PC-9 (cell line): ENCODE measurements around the gene GAS7. TPM values are rescaled to one million over a fixed set of nuclear protein-coding genes. Genes with fewer than 3 reads are reported as not detected.

ENCODE experiments used
- BruUV-seq: library from RNA; stranded (reverse); fragments of 400-500 nt; replicated peaks from 2 replicates; lab custom pipeline; 2021; lab: Mats Ljungman, UMichigan
- CTCF ChIA-PET: fragments of 300-600 bp; sonication (Branson Sonifier 250); formaldehyde crosslinking; loops from one replicate; lab custom pipeline; 2022; ENCODE audit warnings: antibody characterized with exemption; lab: Charles Lee
- POLR2A ChIA-PET: fragments of 300-600 bp; sonication (Branson Sonifier 250); formaldehyde crosslinking; loops from one replicate; lab custom pipeline; 2022; ENCODE audit warnings: antibody characterized with exemption; ENCODE audit not compliant: unreplicated experiment; lab: Charles Lee
- DNase-seq, 2 experiments: peaks; one replicate each; pipeline versions ENCODE4 v3.0.0 to v3.0.0-alpha.2; 2015 to 2022; ENCODE audit warnings: mixed read lengths in 1 of 2
- H2AFZ ChIP-seq: fragments of 200-600 bp; sonication (generic); 2 replicates; pipeline ENCODE4 v1.8.1; 2017; ENCODE audit warnings: antibody characterized with exemption
- H3F3A ChIP-seq: fragments of 200-600 bp; sonication (generic); 2 replicates; pipeline ENCODE4 v1.8.1; 2017; ENCODE audit warnings: antibody characterized with exemption, mild to moderate bottlenecking, low read depth; ENCODE audit not compliant: insufficient read depth
- H3K27ac ChIP-seq: fragments of 200-600 bp; sonication (generic); 2 replicates; pipeline ENCODE4 v1.6.1; 2016; ENCODE audit warnings: mixed run types
- H3K27me3 ChIP-seq: fragments of 200-600 bp; sonication (generic); 2 replicates; pipeline ENCODE4 v1.6.1; 2016; ENCODE audit warnings: low read depth, mixed run types; ENCODE audit not compliant: insufficient read depth
- H3K36me3 ChIP-seq: fragments of 200-600 bp; sonication (generic); 2 replicates; pipeline ENCODE4 v1.6.1; 2016; ENCODE audit warnings: low read depth, mixed run types
- H3K4me1 ChIP-seq: fragments of 200-600 bp; sonication (generic); replicated peaks from 2 replicates; pipeline ENCODE4 v1.6.1; 2016; ENCODE audit warnings: mixed run types; ENCODE audit not compliant: insufficient read depth
- H3K4me2 ChIP-seq: fragments of 200-600 bp; sonication (generic); 2 replicates; pipeline ENCODE4 v1.6.1; 2017; ENCODE audit warnings: mixed run types
- H3K4me3 ChIP-seq: fragments of 200-600 bp; sonication (generic); 2 replicates; pipeline ENCODE4 v1.6.1; 2016; ENCODE audit warnings: mixed run types
- H3K79me2 ChIP-seq: fragments of 200-600 bp; sonication (generic); 2 replicates; pipeline ENCODE4 v1.6.1; 2017; ENCODE audit warnings: low read depth, mixed run types
- H3K9me2 ChIP-seq: fragments of 200-600 bp; sonication (generic); 2 replicates; pipeline ENCODE4 v1.8.1; 2017; ENCODE audit warnings: mild to moderate bottlenecking; ENCODE audit not compliant: insufficient read depth
- H3K9me3 ChIP-seq: fragments of 200-600 bp; sonication (generic); 2 replicates; pipeline ENCODE4 v1.8.1; 2016; ENCODE audit warnings: low read depth; ENCODE audit not compliant: insufficient read depth
- H4K20me1 ChIP-seq: fragments of 200-600 bp; sonication (generic); 2 replicates; pipeline ENCODE4 v1.8.1; 2017; ENCODE audit not compliant: insufficient read depth
- EZH2 ChIP-seq: fragments of 200-600 bp; sonication (generic); IDR thresholded peaks from 2 replicates; pipeline ENCODE4 v1.8.0; 2017; ENCODE audit warnings: antibody characterized with exemption, low read depth
- intact Hi-C: fragments of 100-400 bp; cut with micrococcal nuclease; formaldehyde crosslinking; loops from one replicate; pipeline ENCODE4 v1.10.0; 2022; ENCODE audit not compliant: unreplicated experiment
- total RNA-seq: library from RNA; stranded (reverse); gene quantifications from 2 replicates; pipeline ENCODE4 v1.2.3, GENCODE V29; 2021
- TF ChIP-seq, protein P1 (sequence below): fragments of 200-600 bp; sonication (generic); conservative IDR thresholded peaks from 2 replicates; pipeline ENCODE4 v1.6.1; 2017; ENCODE audit warnings: mixed run types, antibody characterized with exemption, mild to moderate bottlenecking, moderate library complexity

Gene GAS7
- total RNA-seq, 1 experiment from 2014 or later: not detected

DNA sequence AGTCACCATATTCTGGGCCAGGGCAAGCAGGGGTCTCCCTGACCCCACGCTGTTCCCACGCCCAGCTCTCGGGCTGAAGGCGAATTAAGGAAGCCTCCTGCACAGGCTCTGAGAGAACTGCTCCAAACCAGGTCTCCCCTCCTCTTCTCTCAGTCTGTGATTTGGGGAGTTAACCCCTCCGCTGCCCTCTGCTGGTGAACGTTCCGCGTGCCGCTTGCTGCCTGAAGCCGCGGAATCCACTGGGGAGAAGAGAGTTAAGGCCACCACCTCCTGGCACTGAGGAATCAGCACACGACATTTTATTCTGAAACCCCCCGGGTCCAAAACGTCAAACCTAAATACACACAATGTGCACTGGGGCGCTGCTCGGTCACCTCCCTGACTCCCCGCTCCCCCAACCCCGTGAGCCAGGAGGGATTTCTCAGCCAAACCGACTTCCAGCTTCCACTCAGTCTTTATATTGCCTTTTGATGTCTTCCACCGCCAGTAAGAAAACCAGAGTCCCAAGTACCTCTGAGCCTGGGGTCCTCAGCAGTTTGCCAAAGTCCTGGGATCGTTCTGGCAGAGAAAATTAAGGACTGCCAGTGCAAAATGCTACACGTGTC lies 238.9 kb downstream of the GAS7 start:
- Histone ChIP-seq H3K27ac (no peak overlapping the region), H3K9me2 (no peaks in the 10 kb centered on the region), H4K20me1 (no peaks in the 10 kb centered on the region), H3K9me3 (no peaks in the 10 kb centered on the region), H3K4me2 (no peak overlapping the region), H3K36me3 (no peaks in the 10 kb centered on the region), H2AFZ (no peak overlapping the region), H3K27me3 (peaks cover 90% of the 10 kb centered on the region), H3K4me3 (no peak overlapping the region), H3K79me2 (no peaks in the 10 kb centered on the region), H3K4me1 (no peaks in the 10 kb centered on the region), H3F3A (no peaks in the 10 kb centered on the region)
- ChIA-PET CTCF (interaction anchor here (0.9 kb wide), 1 partner anchor 11 kb away, joined by 5 read pairs; no protein-coding TSS in a partner anchor), POLR2A (no interaction called here)
- no TSS peak for BruUV-seq
- intact Hi-C loops: no loop called here
- peak in 1 of 2 experiments; percentile 27 for DNase-seq
- TF ChIP-seq, protein P1, sequence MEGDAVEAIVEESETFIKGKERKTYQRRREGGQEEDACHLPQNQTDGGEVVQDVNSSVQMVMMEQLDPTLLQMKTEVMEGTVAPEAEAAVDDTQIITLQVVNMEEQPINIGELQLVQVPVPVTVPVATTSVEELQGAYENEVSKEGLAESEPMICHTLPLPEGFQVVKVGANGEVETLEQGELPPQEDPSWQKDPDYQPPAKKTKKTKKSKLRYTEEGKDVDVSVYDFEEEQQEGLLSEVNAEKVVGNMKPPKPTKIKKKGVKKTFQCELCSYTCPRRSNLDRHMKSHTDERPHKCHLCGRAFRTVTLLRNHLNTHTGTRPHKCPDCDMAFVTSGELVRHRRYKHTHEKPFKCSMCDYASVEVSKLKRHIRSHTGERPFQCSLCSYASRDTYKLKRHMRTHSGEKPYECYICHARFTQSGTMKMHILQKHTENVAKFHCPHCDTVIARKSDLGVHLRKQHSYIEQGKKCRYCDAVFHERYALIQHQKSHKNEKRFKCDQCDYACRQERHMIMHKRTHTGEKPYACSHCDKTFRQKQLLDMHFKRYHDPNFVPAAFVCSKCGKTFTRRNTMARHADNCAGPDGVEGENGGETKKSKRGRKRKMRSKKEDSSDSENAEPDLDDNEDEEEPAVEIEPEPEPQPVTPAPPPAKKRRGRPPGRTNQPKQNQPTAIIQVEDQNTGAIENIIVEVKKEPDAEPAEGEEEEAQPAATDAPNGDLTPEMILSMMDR: peak; percentile 51
- no peak for TF ChIP-seq EZH2

DNA sequence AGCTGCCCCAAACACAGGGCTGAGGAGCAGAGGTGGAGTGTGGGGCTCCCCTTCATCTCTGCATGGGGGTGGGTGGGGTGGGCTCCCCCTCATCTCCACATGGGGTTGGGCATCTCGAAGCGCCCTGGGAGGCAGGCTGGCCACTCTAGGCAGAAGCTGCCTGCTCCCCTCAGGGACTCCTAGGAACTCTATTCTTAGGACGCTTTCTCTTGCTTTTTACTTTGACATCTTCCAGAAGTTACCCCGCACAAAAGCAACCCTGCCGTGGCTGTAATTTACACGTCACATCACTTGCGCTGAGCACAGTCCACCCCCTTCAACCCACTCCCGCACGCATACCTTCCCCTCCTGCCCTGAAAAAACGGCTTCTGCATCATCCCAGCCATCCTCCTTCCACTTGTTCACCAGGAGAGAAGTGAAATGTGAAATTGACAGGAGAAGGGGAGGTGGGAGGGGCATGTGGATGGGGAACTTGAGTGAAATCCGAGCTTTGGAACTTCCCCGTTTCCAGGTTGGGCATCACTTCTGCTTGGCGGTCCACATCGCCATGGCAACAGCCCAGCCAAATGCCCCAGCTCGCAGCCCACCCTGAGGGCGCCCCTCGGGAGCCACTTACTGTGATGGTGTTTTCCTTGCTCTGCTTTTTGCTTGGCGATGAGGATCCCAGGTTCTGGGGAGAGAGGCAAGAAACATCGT lies 239.7 kb downstream of the GAS7 start:
- H3F3A ChIP-seq: no peaks in the 10 kb centered on the region
- no peaks in the 10 kb centered on the region for H4K20me1 ChIP-seq
- POLR2A ChIA-PET: no interaction called here
- no peak for DNase-seq
- H3K9me2 ChIP-seq: no peaks in the 10 kb centered on the region
- no peak overlapping the region for H3K4me2 ChIP-seq
- no peaks in the 10 kb centered on the region for H3K4me1 ChIP-seq
- no peak for TF ChIP-seq EZH2
- TF ChIP-seq, protein P1: no peak
- no peaks in the 10 kb centered on the region for H3K9me3 ChIP-seq
- CTCF ChIA-PET: interaction anchor here (0.9 kb wide), 1 partner anchor 11 kb away, joined by 5 read pairs; no protein-coding TSS in a partner anchor
- H3K36me3 ChIP-seq: no peaks in the 10 kb centered on the region
- no TSS peak for BruUV-seq
- peaks cover 95% of the 10 kb centered on the region for H3K27me3 ChIP-seq
- H3K79me2 ChIP-seq: no peaks in the 10 kb centered on the region
- intact Hi-C loops: no loop called here
- H2AFZ ChIP-seq: no peak overlapping the region
- no peak overlapping the region for H3K27ac ChIP-seq
- no peak overlapping the region for H3K4me3 ChIP-seq

DNA sequence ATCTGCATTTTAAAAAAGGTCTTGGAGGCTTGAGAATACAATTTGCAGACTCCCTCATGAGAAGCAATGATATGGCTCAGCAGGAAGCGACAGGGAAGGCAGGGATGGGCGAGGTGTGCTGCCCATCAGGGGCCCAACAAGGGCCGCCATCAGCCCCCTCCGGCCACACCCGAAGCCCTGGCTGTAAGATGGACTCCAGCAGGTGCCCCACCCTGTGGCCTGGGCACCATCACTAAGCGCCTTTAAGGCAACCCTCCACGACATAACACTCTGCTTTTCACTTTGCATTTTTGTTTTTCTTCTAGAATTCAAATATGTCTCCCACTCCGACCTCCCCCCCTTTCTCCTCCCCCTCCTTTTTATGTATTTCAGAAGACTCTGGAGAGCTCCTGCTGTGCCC lies 241.2 kb downstream of the GAS7 start:
- Histone ChIP-seq H3K27ac (no peak overlapping the region), H3K9me2 (no peaks in the 10 kb centered on the region), H3F3A (no peaks in the 10 kb centered on the region), H3K36me3 (no peaks in the 10 kb centered on the region), H4K20me1 (no peaks in the 10 kb centered on the region), H3K27me3 (peaks cover 96% of the 10 kb centered on the region), H3K79me2 (no peaks in the 10 kb centered on the region), H3K4me1 (no peaks in the 10 kb centered on the region), H3K4me3 (no peak overlapping the region), H2AFZ (no peak overlapping the region), H3K4me2 (no peak overlapping the region), H3K9me3 (no peaks in the 10 kb centered on the region)
- no peak for DNase-seq
- TF ChIP-seq, protein P1: no peak
- no peak for TF ChIP-seq EZH2
- ChIA-PET CTCF (no interaction called here), POLR2A (no interaction called here)
- intact Hi-C loops: no loop called here
- no TSS peak for BruUV-seq
